Fibroblast of skin of left biceps (primary cell): ENCODE measurements around the gene CDC42EP4.

Experiments used
- DNase-seq, 2 experiments: peaks; one replicate each; pipeline ENCODE4 v3.0.0-alpha.2; 2013; ENCODE audit warnings: low read depth in 2 of 2

CDC42EP4 gene

GRCh38 chr17:73311781-73312641 is at the start of gene CDC42EP4:
TSS of gene CDC42EP4 (minus strand) at chr17:73312001. CDS start at chr17:73286500, 25,501 bp downstream.
- DNase-seq = peak; percentile 74 to 75

- DNase-seq = no peak
Observed at GRCh38 chr17:73360961-73361761, 49.4 kb upstream of the CDC42EP4 start.

DNA sequence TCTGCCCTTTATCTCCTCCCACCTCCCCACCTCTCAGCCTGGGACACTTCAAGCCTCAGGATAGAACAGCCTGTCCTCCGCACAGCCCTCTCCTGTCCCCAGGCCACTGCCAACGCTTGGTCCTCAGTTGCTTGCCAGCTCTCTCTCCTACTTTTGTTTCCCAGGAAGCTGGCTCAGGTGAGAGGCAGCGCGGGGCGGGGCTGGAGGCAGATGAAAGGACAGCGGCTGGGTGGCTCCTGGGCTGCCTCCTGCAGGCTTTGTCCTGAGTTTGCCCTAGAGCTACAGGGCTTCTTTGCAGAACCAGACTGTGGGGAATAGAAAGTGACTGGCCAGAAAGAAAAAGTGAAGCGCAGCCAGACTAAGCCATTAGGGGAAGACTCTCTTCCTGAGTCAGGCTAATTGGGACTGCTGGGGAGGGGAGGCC is 48.2 kb upstream of the CDC42EP4 start:
- DNase-seq = no peak

- no peak for DNase-seq
Observed at GRCh38 chr17:73359352-73359751, 47.6 kb upstream of the CDC42EP4 start.

- DNase-seq = no peak
Observed at GRCh38 chr17:73358668-73359067, 46.9 kb upstream of the CDC42EP4 start.

GRCh38 chr17:73357981-73358380 is 46.2 kb upstream of the CDC42EP4 start:
- no peak for DNase-seq

DNA sequence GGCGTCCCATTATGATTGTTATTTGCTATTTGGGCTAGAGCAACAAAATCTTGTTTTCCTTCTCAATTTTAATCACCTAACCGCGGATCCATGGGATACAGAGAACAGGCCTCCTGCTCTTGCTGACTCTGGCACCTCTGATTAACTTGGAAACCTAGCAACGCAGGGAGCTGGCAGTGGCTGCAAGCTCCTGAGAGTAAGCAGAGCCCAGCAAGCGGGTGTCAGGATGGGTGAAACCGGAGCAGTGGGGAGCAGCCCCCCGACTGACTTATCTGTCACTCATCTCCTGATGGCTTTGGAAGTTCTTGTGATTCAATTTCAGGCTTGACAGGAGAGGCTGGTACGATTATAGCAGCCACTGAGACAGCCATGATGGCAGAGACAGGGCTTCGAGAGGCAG is 45.5 kb upstream of the CDC42EP4 start:
- DNase-seq = no peak

DNA sequence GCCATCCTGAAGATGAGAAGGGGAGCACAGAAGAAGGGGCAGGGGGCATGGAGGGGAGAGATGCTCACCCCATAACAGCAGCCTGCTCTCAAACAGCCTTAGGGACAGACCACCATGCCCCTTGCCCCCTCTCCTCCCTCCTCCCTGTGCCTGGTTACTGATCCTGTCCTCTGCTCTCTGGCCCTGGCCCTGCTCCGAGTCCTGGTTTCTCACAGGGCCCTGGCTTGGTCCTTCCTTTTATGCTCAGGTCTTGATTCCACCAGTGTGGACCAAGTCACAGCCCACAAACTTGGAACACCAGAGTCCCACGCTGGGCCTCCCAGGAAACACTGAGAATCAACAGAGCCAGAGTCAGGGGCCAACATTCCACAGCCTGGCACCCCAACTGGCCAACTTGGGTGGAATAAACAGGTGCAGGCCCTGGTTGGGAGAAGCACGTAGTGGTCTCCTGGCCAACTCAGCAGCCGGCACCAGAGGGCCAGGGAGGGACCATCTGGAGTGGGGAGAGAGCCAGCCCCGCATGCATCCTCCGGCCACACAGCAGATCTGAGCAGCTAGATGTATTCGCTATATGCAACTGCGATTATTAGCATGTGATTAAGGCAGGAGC is 44.9 kb upstream of the CDC42EP4 start:
- no peak for DNase-seq

- DNase-seq = no peak
Observed at GRCh38 chr17:73354423-73355284, 42.9 kb upstream of the CDC42EP4 start.

- no peak for DNase-seq
Observed at GRCh38 chr17:73352261-73352660, 40.5 kb upstream of the CDC42EP4 start.

DNA sequence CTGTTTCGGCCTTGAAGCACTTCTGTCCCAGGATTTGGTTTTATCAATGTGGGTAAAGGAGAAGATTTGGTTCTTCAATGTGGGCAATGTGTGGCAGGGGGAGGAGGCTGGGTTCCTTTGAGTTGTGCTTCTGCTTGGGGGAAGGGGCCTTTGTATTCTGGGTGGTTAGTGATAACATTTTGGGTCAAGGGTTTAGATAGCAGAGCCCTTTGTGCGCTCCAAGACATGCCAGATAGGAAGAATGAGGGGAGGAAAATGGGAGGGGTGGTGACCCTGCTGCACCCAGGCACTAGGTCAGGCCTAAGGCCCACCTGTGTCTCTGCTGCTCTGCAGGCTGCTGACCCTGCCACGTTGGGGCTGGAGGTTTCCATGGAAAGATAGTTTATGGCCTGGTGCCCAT is 40.0 kb upstream of the CDC42EP4 start:
- no peak for DNase-seq

- DNase-seq = no peak
Observed at GRCh38 chr17:73350864-73351263, 39.1 kb upstream of the CDC42EP4 start.

- no peak for DNase-seq
Observed at GRCh38 chr17:73349647-73350046, 37.8 kb upstream of the CDC42EP4 start.

GRCh38 chr17:73349138-73349537 is 37.3 kb upstream of the CDC42EP4 start:
- no peak for DNase-seq

- no peak for DNase-seq
Observed at GRCh38 chr17:73348829-73349095, 37.0 kb upstream of the CDC42EP4 start.

GRCh38 chr17:73348018-73348828 is 36.4 kb upstream of the CDC42EP4 start:
- no peak for DNase-seq

GRCh38 chr17:73347351-73347750 is 35.5 kb upstream of the CDC42EP4 start:
- DNase-seq = no peak

GRCh38 chr17:73346501-73347162 is 34.8 kb upstream of the CDC42EP4 start:
- no peak for DNase-seq

DNA sequence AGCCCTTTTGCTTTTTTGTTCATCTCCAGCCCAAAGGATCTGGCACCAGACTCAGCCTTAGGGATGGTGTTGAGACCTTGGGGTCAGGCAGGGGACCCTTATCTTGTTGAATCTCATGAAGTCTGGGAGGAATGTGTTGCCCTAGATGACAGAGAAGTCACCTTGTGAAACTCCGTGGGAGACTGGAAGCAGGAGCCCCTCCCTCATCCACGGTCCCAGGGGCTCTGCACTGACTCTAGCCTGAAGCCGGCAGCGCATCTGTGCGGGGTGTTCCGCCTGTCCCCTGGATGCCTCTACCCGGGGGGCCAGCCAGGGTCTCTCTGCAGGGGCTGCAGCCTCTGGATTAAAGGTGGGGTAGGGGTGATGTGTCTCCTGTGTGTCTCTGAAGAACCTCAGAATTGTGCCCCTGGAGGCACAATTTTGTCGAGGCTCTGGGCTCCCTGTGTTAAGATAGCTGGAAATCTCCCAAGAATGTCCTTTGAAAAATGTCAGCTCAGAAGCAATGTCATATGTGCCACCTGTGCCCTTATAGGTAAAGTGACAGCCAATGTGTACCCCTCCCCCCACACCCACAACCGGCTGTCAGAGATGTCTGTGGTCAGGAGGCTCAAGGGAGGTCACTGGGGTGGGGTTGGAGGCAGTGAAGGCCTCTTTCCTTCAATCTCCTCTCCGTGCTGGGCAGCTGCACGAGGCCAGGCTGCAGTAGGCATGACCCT is 32.1 kb upstream of the CDC42EP4 start:
- no peak for DNase-seq
